ENCODE data around the gene LAPTM5.

Gene LAPTM5

DNA sequence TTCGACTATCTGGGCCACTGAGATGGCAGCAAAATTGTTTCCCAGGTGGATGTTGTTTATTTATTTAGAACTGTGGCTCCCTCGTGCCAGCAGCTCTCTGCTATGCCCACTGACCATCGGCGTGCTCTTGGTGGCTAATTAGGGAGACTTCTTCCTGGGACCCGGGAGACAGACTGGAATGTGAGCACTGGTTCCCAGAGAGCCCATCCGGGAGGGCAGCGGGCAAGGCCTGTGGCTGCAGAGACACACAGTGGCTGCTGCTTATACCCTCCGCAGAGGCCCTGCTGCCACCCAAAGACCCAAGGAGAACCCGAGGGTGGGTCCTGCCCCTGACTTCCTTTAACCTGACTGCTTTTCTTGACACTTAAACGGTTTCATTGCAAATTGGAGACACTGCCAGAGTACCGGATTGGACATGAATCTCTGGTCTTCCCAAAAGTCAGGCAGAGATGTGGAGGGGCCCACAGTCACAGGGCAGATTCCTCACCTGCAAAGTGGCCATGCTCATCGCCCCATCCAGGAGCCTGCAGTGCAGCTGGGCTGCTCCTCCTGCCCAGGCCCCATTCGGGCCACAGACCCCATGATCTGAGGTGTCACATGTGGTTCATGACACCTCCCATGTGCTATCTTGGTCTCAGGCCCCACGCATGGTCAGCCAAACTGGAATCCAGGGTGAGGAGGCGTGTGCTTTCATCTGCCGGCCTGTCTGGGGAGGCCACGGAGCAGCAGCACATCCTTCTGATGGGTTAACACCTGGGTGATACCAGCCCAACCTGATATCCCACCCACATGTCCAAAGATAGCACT, 28.5 kb downstream of the LAPTM5 start:
- no peak overlapping the region for H3K4me2 ChIP-seq (ENCODE audit: low read depth, low read length)
- peaks cover 17% of the 10 kb centered on the region for H3F3A ChIP-seq (ENCODE audit: insufficient read depth, low read length)
- peaks cover 3% of the 10 kb centered on the region; the same call in 1 of the 2 replicates for H3K36me3 ChIP-seq (replicated peaks; ENCODE audit: insufficient read depth, low read length)
- H4K20me1 ChIP-seq (ENCODE audit: insufficient read depth, low read length): no peaks in the 10 kb centered on the region
- no peaks in the 10 kb centered on the region for H3K4me1 ChIP-seq (ENCODE audit: low read length)
- no peak overlapping the region for H3K9ac ChIP-seq (ENCODE audit: low read length)
- TF ChIP-seq EZH2phosphoT487 (IDR thresholded peaks at IDR 0.05; ENCODE audit: low read length) (no peak), CTCF (IDR thresholded peaks at IDR 0.05; ENCODE audit: low read length) (no peak), EZH2 (optimal IDR thresholded peaks at IDR 0.05; ENCODE audit: low read depth, low read length) (no peak)
- H3K9me2 ChIP-seq (replicated peaks; ENCODE audit: insufficient read depth, low read length): no peaks in the 10 kb centered on the region
- no peak overlapping the region for H2AFZ ChIP-seq (ENCODE audit: low read length)
- H3K79me2 ChIP-seq (ENCODE audit: low read length): no peaks in the 10 kb centered on the region
- no peaks in the 10 kb centered on the region for H3K9me3 ChIP-seq (replicated peaks; ENCODE audit: insufficient read depth, low read length)
- DNase-seq: no peak
- no peak overlapping the region for H3K4me3 ChIP-seq (ENCODE audit: low read length)
- no peak overlapping the region for H3K27ac ChIP-seq (ENCODE audit: low read length)
- H3K27me3 ChIP-seq (replicated peaks; ENCODE audit: insufficient read depth, low read length): no peaks in the 10 kb centered on the region

DNA sequence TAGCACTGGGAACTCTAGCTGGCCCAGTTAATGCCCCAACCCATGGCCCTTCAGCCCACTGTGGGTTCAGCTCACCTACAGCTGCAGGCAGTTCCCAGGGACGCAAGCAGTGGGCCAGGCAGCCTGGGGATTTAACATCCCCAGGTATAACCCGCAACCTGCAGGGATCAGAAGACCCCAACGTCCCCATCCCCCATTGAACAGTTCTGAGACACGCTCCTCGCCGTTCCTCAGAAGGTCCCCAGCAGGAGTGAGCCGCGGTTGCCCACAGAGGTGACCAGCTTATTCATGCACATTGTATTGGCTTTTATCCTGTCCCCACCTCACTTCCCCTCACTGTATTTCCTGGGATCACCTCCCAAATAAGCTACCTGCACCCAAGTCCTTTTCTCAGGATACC, 29.2 kb downstream of the LAPTM5 start:
- no peaks in the 10 kb centered on the region for H3K9me3 ChIP-seq (replicated peaks; ENCODE audit: insufficient read depth, low read length)
- no peaks in the 10 kb centered on the region for H3K9me2 ChIP-seq (replicated peaks; ENCODE audit: insufficient read depth, low read length)
- H3K4me3 ChIP-seq (ENCODE audit: low read length): no peak overlapping the region
- H3K4me1 ChIP-seq (ENCODE audit: low read length): no peaks in the 10 kb centered on the region
- no peaks in the 10 kb centered on the region for H4K20me1 ChIP-seq (ENCODE audit: insufficient read depth, low read length)
- no peaks in the 10 kb centered on the region for H3K36me3 ChIP-seq (replicated peaks; ENCODE audit: insufficient read depth, low read length)
- no peaks in the 10 kb centered on the region for H3K27me3 ChIP-seq (replicated peaks; ENCODE audit: insufficient read depth, low read length)
- no peak overlapping the region for H3K9ac ChIP-seq (ENCODE audit: low read length)
- TF ChIP-seq CTCF (IDR thresholded peaks at IDR 0.05; ENCODE audit: low read length) (no peak), EZH2 (optimal IDR thresholded peaks at IDR 0.05; ENCODE audit: low read depth, low read length) (no peak), EZH2phosphoT487 (IDR thresholded peaks at IDR 0.05; ENCODE audit: low read length) (no peak)
- DNase-seq: no peak
- no peaks in the 10 kb centered on the region for H3K79me2 ChIP-seq (ENCODE audit: low read length)
- no peak overlapping the region for H2AFZ ChIP-seq (ENCODE audit: low read length)
- no peak overlapping the region for H3K27ac ChIP-seq (ENCODE audit: low read length)
- H3F3A ChIP-seq (ENCODE audit: insufficient read depth, low read length): peaks cover 10% of the 10 kb centered on the region
- H3K4me2 ChIP-seq (ENCODE audit: low read depth, low read length): no peak overlapping the region

GRCh38 chr1:30727824-30728223, 29.8 kb downstream of the LAPTM5 start:
- no peaks in the 10 kb centered on the region for H3K27me3 ChIP-seq (replicated peaks; ENCODE audit: insufficient read depth, low read length)
- H3K9me3 ChIP-seq (replicated peaks; ENCODE audit: insufficient read depth, low read length): no peaks in the 10 kb centered on the region
- H3K9me2 ChIP-seq (replicated peaks; ENCODE audit: insufficient read depth, low read length): no peaks in the 10 kb centered on the region
- no peak for DNase-seq
- H3K36me3 ChIP-seq (replicated peaks; ENCODE audit: insufficient read depth, low read length): no peaks in the 10 kb centered on the region
- H2AFZ ChIP-seq (ENCODE audit: low read length): no peak overlapping the region
- H3F3A ChIP-seq (ENCODE audit: insufficient read depth, low read length): peaks cover 5% of the 10 kb centered on the region
- H3K4me1 ChIP-seq (ENCODE audit: low read length): no peaks in the 10 kb centered on the region
- H4K20me1 ChIP-seq (ENCODE audit: insufficient read depth, low read length): no peaks in the 10 kb centered on the region
- no peak overlapping the region for H3K4me2 ChIP-seq (ENCODE audit: low read depth, low read length)
- TF ChIP-seq EZH2phosphoT487 (IDR thresholded peaks at IDR 0.05; ENCODE audit: low read length) (no peak), CTCF (IDR thresholded peaks at IDR 0.05; ENCODE audit: low read length) (no peak)
- H3K27ac ChIP-seq (ENCODE audit: low read length): no peak overlapping the region
- no peak overlapping the region for H3K9ac ChIP-seq (ENCODE audit: low read length)
- H3K79me2 ChIP-seq (ENCODE audit: low read length): no peaks in the 10 kb centered on the region
- no peak overlapping the region for H3K4me3 ChIP-seq (ENCODE audit: low read length)

All from MM.1S (cell line).